ENCODE data around the gene RIPOR2.
A peak's percentile ranks its signal among the peaks of the same experiment; 100 is the strongest.
"Not testable (repeated sequence)": the region's sequence is repeated elsewhere in the genome, so short reads cannot be mapped to it uniquely, and the experiment has no call there.

RIPOR2 gene

GRCh38 chr6:24877747-24878146, 58.0 kb downstream of the RIPOR2 start:
- DNase-seq (ENCODE audit: low read depth in 3 of 3): not testable (repeated sequence)

- DNase-seq (ENCODE audit: low read depth in 3 of 3): no peak
Measured at GRCh38 chr6:24876499-24877465, 59.0 kb downstream of the RIPOR2 start.

GRCh38 chr6:24875534-24875901, 60.2 kb downstream of the RIPOR2 start:
- no peak for DNase-seq (ENCODE audit: low read depth in 3 of 3)

- no peak for DNase-seq (ENCODE audit: low read depth in 3 of 3)
Measured at GRCh38 chr6:24874776-24875533, 60.8 kb downstream of the RIPOR2 start.

- DNase-seq (ENCODE audit: low read depth in 3 of 3): no peak
Measured at GRCh38 chr6:24874128-24874527, 61.6 kb downstream of the RIPOR2 start.

GRCh38 chr6:24872779-24873178, 63.0 kb downstream of the RIPOR2 start:
- no peak for DNase-seq (ENCODE audit: low read depth in 3 of 3)

GRCh38 chr6:24868765-24869164, 67.0 kb downstream of the RIPOR2 start:
- DNase-seq (ENCODE audit: low read depth in 3 of 3): no peak

GRCh38 chr6:24867104-24867703, 68.6 kb downstream of the RIPOR2 start:
- no peak for DNase-seq (ENCODE audit: low read depth in 3 of 3)

- DNase-seq (ENCODE audit: low read depth in 3 of 3): no peak
Measured at GRCh38 chr6:24865161-24865560, 70.6 kb downstream of the RIPOR2 start.

- no peak for DNase-seq (ENCODE audit: low read depth in 3 of 3)
Measured at GRCh38 chr6:24864343-24864742, 71.4 kb downstream of the RIPOR2 start.

GRCh38 chr6:24861934-24862333, 73.8 kb downstream of the RIPOR2 start:
- DNase-seq (ENCODE audit: low read depth in 3 of 3): no peak

GRCh38 chr6:24859608-24860200, 76.1 kb downstream of the RIPOR2 start:
- no peak for DNase-seq (ENCODE audit: low read depth in 3 of 3)

GRCh38 chr6:24859132-24859531, 76.6 kb downstream of the RIPOR2 start:
- DNase-seq (ENCODE audit: low read depth in 3 of 3): no peak

- no peak for DNase-seq (ENCODE audit: low read depth in 3 of 3)
Measured at GRCh38 chr6:24858177-24858653, 77.5 kb downstream of the RIPOR2 start.

GRCh38 chr6:24856901-24857670, 78.7 kb downstream of the RIPOR2 start:
- DNase-seq (ENCODE audit: low read depth in 3 of 3): no peak

- DNase-seq (ENCODE audit: low read depth in 3 of 3): no peak
Measured at GRCh38 chr6:24856246-24856599, 79.5 kb downstream of the RIPOR2 start.

- peak; percentile 35 to 67 (median 48) for DNase-seq (ENCODE audit: low read depth in 3 of 3)
Measured at GRCh38 chr6:24855395-24856245, 80.1 kb downstream of the RIPOR2 start.

- DNase-seq (ENCODE audit: low read depth in 3 of 3): no peak
Measured at GRCh38 chr6:24854077-24854666, 81.6 kb downstream of the RIPOR2 start.

- no peak for DNase-seq (ENCODE audit: low read depth in 3 of 3)
Measured at GRCh38 chr6:24851086-24851485, 84.7 kb downstream of the RIPOR2 start.

GRCh38 chr6:24849713-24850112, 86.0 kb downstream of the RIPOR2 start:
- DNase-seq (ENCODE audit: low read depth in 3 of 3): no peak

Data from stimulated activated CD4-positive, alpha-beta T cell treated with anti-CD3 and anti-CD28 coated beads, TNF-alpha, amount 100 ng/mL, for 24 hours (primary cell).